GM12892 (cell line): ENCODE data around the gene GCC1.

Experiments
- POLR2AphosphoS5 ChIP-seq: IDR thresholded peaks from 2 replicates; pipeline ENCODE4 v1.6.1; 2011; ENCODE audit warnings: low read depth, low read length, control low read depth
- TAF1 ChIP-seq: IDR thresholded peaks from 2 replicates; pipeline ENCODE4 v1.6.1; 2011; ENCODE audit warnings: low read depth, mild to moderate bottlenecking, control low read depth, low read length, borderline replicate concordance

GRCh38 chr7:127609297-127609696 lies 23.9 kb upstream of the GCC1 start:
- TF ChIP-seq TAF1 (no peak), POLR2AphosphoS5 (no peak)
